ENCODE data around the gene MEIOB.
"Not testable (repeated sequence)": the region's sequence is repeated elsewhere in the genome, so short reads cannot be mapped to it uniquely, and the experiment has no call there.

The MEIOB gene

GRCh38 chr16:1906055-1906845 lies 34.3 kb upstream of the MEIOB start:
- DNase-seq: no peak

DNA sequence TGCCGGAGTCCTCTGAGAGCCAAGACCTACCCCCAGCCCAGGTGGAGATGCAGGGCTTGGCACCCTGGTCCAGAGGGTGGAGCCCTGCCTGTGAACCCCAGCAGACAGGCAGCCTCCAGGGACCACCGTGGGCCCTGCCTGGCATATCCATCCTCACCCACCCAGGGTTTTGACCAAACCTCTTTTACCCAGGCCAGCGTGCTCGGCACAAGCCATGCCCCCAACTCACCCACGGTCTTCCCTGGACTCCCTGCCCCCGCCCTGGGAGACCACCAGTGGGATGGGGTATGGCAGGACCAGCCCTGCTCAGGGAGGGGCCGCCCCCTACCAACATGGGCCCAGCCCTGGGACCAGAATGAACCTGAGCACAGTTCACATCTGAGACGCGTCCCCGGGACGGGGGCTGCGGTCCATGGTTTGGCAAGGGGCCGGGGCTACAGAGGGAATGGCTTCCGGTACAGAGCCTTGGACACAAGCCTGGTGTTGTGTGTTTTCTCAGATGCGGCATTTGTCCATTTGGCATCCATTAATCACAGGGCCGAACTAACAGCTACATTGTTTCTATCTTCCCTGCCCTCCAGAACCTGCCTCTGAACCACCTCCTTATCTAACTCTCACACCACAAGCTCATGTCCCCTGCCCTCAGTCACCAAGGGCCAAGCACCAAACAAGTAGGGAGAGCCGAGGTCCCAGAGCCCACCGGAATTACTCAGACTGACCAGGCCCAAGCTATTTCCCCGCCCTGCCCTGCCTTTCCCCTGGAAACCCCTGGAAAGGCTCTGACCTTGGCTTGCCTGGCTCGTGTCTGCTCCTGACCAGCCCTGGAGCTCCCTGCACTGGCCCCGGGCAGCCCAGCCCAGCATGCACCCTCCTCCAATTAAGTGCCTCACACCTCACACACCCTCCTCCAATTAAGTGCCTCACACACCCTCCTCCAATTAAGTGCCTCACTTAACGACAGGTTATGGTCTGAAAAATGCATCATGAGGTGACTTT lies 32.2 kb upstream of the MEIOB start:
- DNase-seq: no peak

GRCh38 chr16:1903220-1903574 lies 31.2 kb upstream of the MEIOB start:
- no peak for DNase-seq

- DNase-seq: no peak
Observed at GRCh38 chr16:1902547-1903219, 30.7 kb upstream of the MEIOB start.

DNA sequence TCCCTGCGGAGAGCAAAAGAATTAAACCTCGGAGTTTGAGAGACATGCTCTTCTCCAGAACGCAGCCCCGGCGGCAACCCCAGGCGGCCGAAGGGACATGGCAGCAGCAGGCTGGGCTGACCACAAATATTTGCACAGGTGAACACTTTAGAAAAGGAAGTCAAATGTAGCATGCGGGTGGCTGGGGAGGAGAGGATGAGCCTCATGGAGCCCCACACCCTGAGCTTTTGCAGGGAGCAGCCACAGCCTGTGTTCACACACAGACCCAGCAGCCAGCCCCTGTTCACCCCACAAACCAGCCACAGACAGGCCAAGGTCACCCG lies 28.4 kb upstream of the MEIOB start:
- no peak for DNase-seq

- DNase-seq: no peak
Observed at GRCh38 chr16:1899641-1900451, 27.9 kb upstream of the MEIOB start.

DNA sequence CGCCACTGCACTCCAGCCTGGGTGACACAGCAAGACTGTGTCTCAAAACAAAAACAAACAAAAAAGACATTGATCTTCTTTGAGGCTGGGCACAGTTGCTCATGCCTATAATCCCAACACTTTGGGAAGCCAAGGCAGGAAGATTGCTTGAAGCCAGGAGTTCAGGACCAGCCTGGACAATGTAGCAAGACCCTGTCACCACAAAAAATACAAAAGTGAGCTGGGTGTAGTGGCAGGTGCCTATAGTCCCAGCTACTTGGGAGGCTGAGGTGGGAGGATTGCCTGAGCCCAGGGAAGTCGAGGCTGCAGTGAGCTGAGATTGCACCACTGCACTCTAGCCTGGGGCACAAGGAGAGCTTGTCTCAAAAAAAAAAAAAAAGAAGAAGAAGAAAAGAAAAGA lies 25.7 kb upstream of the MEIOB start:
- not testable (repeated sequence) for DNase-seq

DNA sequence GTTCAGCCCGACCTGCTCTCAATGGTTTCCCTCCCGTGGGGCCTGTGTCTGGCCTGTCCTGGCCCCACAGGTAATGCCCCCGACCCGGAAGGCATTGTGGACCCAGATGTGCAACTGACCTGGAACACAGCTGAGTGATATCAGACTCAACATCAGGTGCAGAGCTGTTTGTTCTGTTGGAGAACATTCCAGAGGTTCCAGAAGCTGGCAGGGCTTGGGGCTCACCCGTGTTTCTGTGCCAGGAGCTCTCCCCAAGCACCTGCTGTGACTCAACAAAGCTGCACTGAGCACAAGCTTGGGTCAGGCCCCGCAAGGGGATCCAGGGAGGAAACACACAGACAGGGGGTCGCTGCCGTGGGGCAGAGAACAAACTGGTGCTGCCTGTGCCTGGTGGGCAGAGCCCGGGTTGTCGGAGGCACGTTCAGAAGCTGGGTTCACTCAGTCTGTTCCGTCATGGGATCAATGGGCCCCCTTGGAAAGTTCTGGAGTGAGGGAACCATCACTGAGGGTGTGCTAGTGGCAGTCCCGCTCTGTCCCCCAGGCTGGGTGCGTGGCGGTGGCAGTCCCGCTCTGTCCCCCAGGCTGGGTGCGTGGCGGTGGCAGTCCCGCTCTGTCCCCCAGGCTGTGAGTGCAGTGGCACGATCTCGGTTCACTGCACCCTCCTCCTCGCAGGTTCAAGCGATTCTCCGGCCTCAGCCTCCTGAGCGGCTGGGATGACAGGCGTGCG lies 24.1 kb upstream of the MEIOB start:
- DNase-seq: no peak

DNA sequence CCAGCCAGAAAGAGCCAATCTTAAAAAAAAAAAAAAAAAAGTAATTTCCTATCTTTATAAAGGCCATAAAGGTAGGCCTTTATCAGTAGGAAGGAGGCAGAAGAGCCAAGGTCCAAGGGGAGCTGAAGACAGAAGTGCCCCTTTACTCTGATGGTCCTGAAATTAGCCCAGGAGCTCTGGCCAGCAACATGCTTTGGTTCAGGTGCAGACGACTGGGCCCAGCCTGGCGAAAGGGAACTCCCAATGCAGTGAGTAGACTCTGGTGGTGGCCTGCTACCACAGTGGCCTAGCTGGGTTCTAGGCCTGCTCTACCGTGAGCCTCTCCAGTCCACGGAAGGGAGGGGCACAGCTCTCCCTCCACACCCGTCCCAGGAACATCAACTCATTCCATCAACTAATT lies 23.1 kb upstream of the MEIOB start:
- DNase-seq: no peak

DNA sequence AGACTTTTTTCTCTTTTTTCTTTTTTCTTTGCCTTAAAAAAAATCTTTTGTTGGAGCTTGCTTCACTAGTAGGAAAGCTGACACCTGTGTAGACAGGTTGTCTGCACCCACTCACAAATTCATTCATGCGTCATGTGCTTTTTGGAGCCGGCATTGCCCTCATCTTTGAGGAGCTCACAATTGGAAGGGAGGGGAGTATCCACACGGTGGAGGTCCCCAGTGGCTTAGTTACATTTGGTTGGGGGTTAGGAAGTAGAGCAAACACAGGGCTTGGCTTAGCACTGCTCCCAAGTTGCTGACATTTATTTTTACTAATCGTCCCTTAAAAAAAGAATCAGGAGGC lies 18.7 kb upstream of the MEIOB start:
- DNase-seq: no peak

- DNase-seq: no peak
Observed at GRCh38 chr16:1890024-1890707, 18.2 kb upstream of the MEIOB start.

GRCh38 chr16:1887711-1888354 lies 15.9 kb upstream of the MEIOB start:
- no peak for DNase-seq

- no peak for DNase-seq
Observed at GRCh38 chr16:1884889-1885288, 12.9 kb upstream of the MEIOB start.

DNA sequence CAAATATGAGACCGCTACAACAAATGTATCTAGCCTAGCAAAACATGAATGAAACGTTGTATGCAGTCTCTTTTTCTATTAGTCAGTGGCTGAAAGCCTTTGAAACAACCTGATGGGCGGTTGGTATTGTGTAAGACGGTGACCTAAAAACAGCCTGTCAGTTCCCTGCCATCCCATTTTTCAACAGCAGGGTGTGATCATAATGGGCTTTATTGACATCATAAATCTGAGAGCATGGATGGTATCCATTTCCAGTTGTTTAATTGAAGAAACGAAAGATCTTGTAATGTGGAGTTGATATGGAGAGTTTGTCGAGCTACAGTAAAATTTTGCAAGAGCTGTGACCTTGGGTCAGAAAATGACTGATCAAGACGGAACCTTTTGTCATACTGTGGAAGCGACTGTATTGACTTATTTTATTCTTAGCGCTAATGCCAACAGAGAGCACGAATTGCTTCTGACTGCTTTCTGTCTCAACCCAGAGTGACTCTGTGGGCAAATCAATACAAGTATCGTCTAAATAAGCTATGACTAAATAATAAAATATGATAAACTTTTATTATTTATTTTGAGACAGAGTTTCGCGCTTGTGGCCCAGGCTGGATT lies 12.3 kb upstream of the MEIOB start:
- peak; percentile 70 for DNase-seq

DNA sequence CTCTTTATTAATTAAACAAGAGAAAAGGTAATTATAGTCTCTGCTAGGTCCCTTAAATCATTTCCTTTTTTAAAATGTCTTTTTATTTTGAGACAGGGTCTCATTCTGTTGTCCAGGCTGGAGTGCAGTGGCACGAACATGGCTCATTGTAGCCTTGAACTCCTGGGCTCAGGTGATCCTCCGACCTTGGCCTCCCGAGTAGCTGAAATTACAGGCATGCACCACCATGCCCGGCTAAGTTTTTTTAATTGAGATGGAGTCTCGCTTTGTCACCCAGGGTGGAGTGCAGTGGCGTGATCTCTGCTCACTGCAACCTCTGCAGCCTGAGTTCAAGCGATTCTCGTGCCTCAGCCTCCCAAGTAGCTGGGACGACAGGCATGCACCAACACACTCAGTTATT lies 9.2 kb upstream of the MEIOB start:
- not testable (repeated sequence) for DNase-seq

GRCh38 chr16:1879477-1879876 lies 7.5 kb upstream of the MEIOB start:
- no peak for DNase-seq

GRCh38 chr16:1878256-1878655 lies 6.3 kb upstream of the MEIOB start:
- no peak for DNase-seq

- DNase-seq: no peak
Observed at GRCh38 chr16:1877804-1878203, 5.8 kb upstream of the MEIOB start.

GRCh38 chr16:1877089-1877488 lies 5.1 kb upstream of the MEIOB start:
- DNase-seq: no peak

- no peak for DNase-seq
Observed at GRCh38 chr16:1876468-1876867, 4.5 kb upstream of the MEIOB start.

GRCh38 chr16:1876066-1876465 lies 4.1 kb upstream of the MEIOB start:
- DNase-seq: not testable (repeated sequence)
